Adrenal gland (tissue), 12 donors: ENCODE results near the gene LMF2. TPM values are rescaled to one million over a fixed set of nuclear protein-coding genes. Genes with fewer than 3 reads are reported as not detected.

Experiments used
- DNase-seq, 7 donors: peaks; one replicate each; pipeline ENCODE4 v3.0.0-alpha.2; 2019 to 2020
- H3K27ac ChIP-seq, 5 donors: fragments of 200-600 bp; sonication (generic) in 4 of 5; 1 replicate in 3 of 5; 2 replicates in 2 of 5; pipeline versions ENCODE4 v1.5.1 to v1.8.0; 2016 to 2020; ENCODE audit warnings: mild to moderate bottlenecking in 1 of 5
- H3K27me3 ChIP-seq: fragments of 200-600 bp; 2 replicates; pipeline ENCODE4 v1.8.0; 2021
- H3K36me3 ChIP-seq, 2 donors: fragments of 200-600 bp; replicated peaks in 1 of 2; 1 replicate in 1 of 2; 2 replicates in 1 of 2; pipeline versions ENCODE4 v1.5.1 to v1.8.0; 2018 to 2022
- H3K4me1 ChIP-seq, 2 donors: fragments of 200-600 bp; replicated peaks in 1 of 2; 1 replicate in 1 of 2; 2 replicates in 1 of 2; pipeline versions ENCODE4 v1.5.1 to v1.8.0; 2018 to 2021
- H3K4me3 ChIP-seq, 4 donors: fragments of 200-600 bp; sonication (generic) in 3 of 4; one replicate each; pipeline ENCODE4 v1.5.1; 2016 to 2018
- H3K9me3 ChIP-seq, 3 donors: fragments of 200-600 bp; sonication (generic) in 1 of 3; replicated peaks in 1 of 3; 1 replicate in 2 of 3; 2 replicates in 1 of 3; pipeline versions ENCODE4 v1.5.1 to v1.8.0; 2016 to 2021
- CTCF ChIP-seq, 6 experiments: fragments of 450-650 bp in 4 of 6; fragments of 200-600 bp in 2 of 6; sonication (generic) in 1 of 6; IDR thresholded peaks; 1 replicate in 5 of 6; 2 replicates in 1 of 6; pipeline versions ENCODE4 v1.5.1 to v1.8.0; 2016 to 2021; ENCODE audit warnings: antibody characterized with exemption in 6 of 6, mild to moderate bottlenecking in 2 of 6, moderate library complexity in 1 of 6
- POLR2A ChIP-seq, 2 donors: fragments of 450-650 bp; IDR thresholded peaks; one replicate each; pipeline ENCODE4 v1.6.1; 2017; ENCODE audit warnings: antibody characterized with exemption in 2 of 2, mild to moderate bottlenecking in 2 of 2, moderate library complexity in 1 of 2
- WGBS, 4 donors: extraction: QIAGEN DNeasy Blood & Tissue Kit in 2 of 4; methylation state at CpG; one replicate each; pipeline versions ENCODE4 v1.1.5 to v1.1.7; 2013 to 2017; 5-methylcytosine and 5-hydroxymethylcytosine counted together
- intact Hi-C, 2 donors: fragments of 100-400 bp; cut with DNase I; formaldehyde crosslinking; loops; one replicate each; pipeline versions ENCODE4 v1.14.1 to v1.15.0; 2022 to 2023
- polyA plus RNA-seq, 3 donors: library from polyadenylated mRNA; stranded (reverse); fragments of 200-250 nt in 2 of 3; fragments of 350-450 nt in 1 of 3; fragmentation: Illumina TruSeq in 1 of 3; extraction: RNeasy Lipid Tissue Mini Kit (QIAGEN cat#74804) in 1 of 3; gene quantifications; one replicate each; pipeline ENCODE4 v1.2.3, GENCODE V29; 2013 to 2014
- total RNA-seq, 9 donors: library from RNA; depleted of rRNA in 4 of 9; stranded (reverse); fragments of >200 nt in 4 of 9; fragments of 120-200 nt in 1 of 9; fragmentation: NEBNext Ultra II Directional in 1 of 9; extraction: Animal tissue kit (Norgen Biotek cat#: 25700) in 1 of 9; gene quantifications; one replicate each; pipeline versions ENCODE4 v1.1.0 to v1.2.4, GENCODE V29; 2013 to 2023
- donor health status: healthy with polysubstance abuse.
- donor health status: Bipolar disorder and iron deficiency.
- donor health status: DM: yes; HTN: yes; CAD: no.
- donor health status: DM: no; HTN: no; CAD: no.
- donor health status: DM: no; HTN: no; CAD: no.
- donor health status: DM: yes; HTN: yes; CAD: no.

LMF2 gene
- total and polyA plus RNA-seq, 12 donors: 6.3 to 120 (median 78.3) TPM

- Histone ChIP-seq H3K9me3 (no peaks in the 10 kb centered on the region), H3K27ac (no peak overlapping the region), H3K27me3 (peaks cover 24% of the 10 kb centered on the region), H3K36me3 (no peaks in the 10 kb centered on the region), H3K4me1 (no peaks in the 10 kb centered on the region), H3K4me3 (no peak overlapping the region)
- 94 to 99% (median 95%) methylated on average over 9 to 11 of the region's 11 CpGs for WGBS, 4 donors
- intact Hi-C loops: no loop called here
- no peak for DNase-seq
- TF ChIP-seq POLR2A (IDR thresholded peaks at IDR 0.05): no peak
- no peak for TF ChIP-seq CTCF (IDR thresholded peaks at IDR 0.05)
Measured at GRCh38 chr22:50551160-50551752, 43.8 kb upstream of the LMF2 start.

DNA sequence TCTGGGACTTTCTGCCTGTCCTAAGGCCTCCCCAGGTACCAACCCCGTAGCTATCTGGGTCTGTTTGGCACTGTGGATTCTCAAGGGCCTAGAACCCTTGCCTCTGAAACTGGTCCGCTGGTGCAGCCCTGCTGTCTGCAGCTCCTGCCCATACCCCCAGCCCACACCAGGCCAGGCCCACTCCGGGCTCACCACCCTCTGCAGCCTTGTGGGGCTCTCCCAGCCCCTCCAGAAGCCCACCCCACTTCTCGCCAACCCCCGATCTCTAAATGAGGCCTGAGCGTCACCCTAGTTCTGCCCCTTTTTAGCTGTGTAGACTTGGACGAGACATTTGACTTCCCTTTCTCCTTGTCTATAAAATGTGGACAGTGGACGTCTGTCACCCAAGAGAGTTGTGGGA lies 42.9 kb upstream of the LMF2 start:
- no peak for DNase-seq
- Histone ChIP-seq H3K9me3 (no peaks in the 10 kb centered on the region), H3K36me3 (no peaks in the 10 kb centered on the region), H3K27me3 (peaks cover 26% of the 10 kb centered on the region), H3K27ac (no peak overlapping the region), H3K4me1 (no peaks in the 10 kb centered on the region), H3K4me3 (no peak overlapping the region)
- intact Hi-C loops: no loop called here
- TF ChIP-seq CTCF (IDR thresholded peaks at IDR 0.05) (no peak), POLR2A (IDR thresholded peaks at IDR 0.05) (no peak)
- 84 to 91% (median 86%) methylated on average over 7 to 8 of the region's 8 CpGs for WGBS, 4 donors

DNA sequence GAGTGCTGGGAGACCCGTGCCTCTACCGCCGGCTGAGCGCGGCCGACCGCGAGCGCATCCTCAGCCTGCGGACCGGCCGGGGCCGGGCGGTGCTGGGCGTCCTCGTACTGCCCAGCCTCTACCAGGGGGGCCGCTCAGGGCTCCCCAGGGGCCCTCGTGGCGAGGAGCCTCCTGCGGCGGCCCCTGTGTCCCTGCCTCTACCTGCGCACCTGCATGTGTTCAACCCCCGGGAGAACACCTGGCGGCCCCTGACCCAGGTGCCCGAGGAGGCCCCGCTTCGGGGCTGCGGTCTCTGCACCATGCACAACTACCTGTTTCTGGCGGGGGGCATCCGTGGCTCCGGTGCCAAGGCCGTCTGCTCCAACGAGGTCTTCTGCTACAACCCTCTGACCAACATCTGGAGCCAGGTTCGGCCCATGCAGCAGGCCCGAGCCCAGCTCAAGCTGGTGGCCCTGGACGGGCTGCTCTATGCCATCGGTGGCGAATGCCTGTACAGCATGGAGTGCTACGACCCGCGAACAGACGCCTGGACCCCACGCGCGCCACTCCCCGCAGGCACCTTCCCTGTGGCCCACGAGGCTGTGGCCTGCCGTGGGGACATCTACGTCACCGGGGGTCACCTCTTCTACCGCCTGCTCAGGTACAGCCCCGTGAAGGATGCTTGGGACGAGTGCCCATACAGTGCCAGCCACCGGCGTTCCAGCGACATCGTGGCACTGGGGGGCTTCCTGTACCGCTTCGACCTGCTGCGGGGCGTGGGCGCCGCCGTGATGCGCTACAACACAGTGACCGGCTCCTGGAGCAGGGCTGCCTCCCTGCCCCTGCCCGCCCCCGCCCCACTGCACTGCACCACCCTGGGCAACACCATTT lies 41.7 kb upstream of the LMF2 start:
- peaks cover 26% of the 10 kb centered on the region for H3K27me3 ChIP-seq
- peaks cover 0 to 4% of the 10 kb centered on the region in 2 donors for H3K4me1 ChIP-seq
- no peaks in the 10 kb centered on the region for H3K36me3 ChIP-seq
- no peak for TF ChIP-seq CTCF (IDR thresholded peaks at IDR 0.05)
- no peak for TF ChIP-seq POLR2A (IDR thresholded peaks at IDR 0.05)
- no peak overlapping the region for H3K27ac ChIP-seq
- no peak for DNase-seq
- no peaks in the 10 kb centered on the region for H3K9me3 ChIP-seq
- intact Hi-C loops: no loop called here
- 74 to 86% (median 79%) methylated on average over 16 to 68 of the region's 68 CpGs for WGBS, 4 donors
- peak overlapping the region in 1 of 4 donors; percentile 23 for H3K4me3 ChIP-seq

- Histone ChIP-seq H3K4me3 (peak overlapping the region in 1 of 4 donors; percentile 23), H3K4me1 (peaks cover 0 to 12% of the 10 kb centered on the region in 2 donors), H3K27me3 (peaks cover 26% of the 10 kb centered on the region), H3K36me3 (no peaks in the 10 kb centered on the region), H3K27ac (no peak overlapping the region), H3K9me3 (no peaks in the 10 kb centered on the region)
- intact Hi-C loops: no loop called here
- DNase-seq: no peak
- TF ChIP-seq POLR2A (IDR thresholded peaks at IDR 0.05): no peak
- no peak for TF ChIP-seq CTCF (IDR thresholded peaks at IDR 0.05)
- WGBS, 4 donors: 37 to 50% (median 41%) methylated on average over 10 to 56 of the region's 56 CpGs
Measured at GRCh38 chr22:50548040-50548920, 40.8 kb upstream of the LMF2 start.
